Uterus (tissue), 4 donors: Measurements from ENCODE around the gene MAP2. TPM values are rescaled to one million over a fixed set of nuclear protein-coding genes. Genes with fewer than 3 reads are reported as not detected.

Experiments
- DNase-seq, 2 donors: peaks; one replicate each; pipeline ENCODE4 v3.0.0-alpha.2; 2019 to 2020
- H3K27ac ChIP-seq, 2 donors: fragments of 200-600 bp; sonication (generic); 1 replicate in 1 of 2; 2 replicates in 1 of 2; pipeline ENCODE4 v1.5.1; 2016 to 2018
- H3K27me3 ChIP-seq, 2 donors: fragments of 200-600 bp; sonication (generic); one replicate each; pipeline ENCODE4 v1.5.1; 2018 to 2019; ENCODE audit warnings: control low read depth in 1 of 2
- H3K36me3 ChIP-seq, 2 donors: fragments of 200-600 bp; sonication (generic); one replicate each; pipeline ENCODE4 v1.5.1; 2019; ENCODE audit warnings: control low read depth in 1 of 2
- H3K4me1 ChIP-seq, 2 donors: fragments of 200-600 bp; sonication (generic); one replicate each; pipeline ENCODE4 v1.5.1; 2018 to 2019; ENCODE audit warnings: control low read depth in 1 of 2
- H3K4me3 ChIP-seq, 2 donors: fragments of 200-600 bp; sonication (generic); 1 replicate in 1 of 2; 2 replicates in 1 of 2; pipeline ENCODE4 v1.5.1; 2018 to 2019; ENCODE audit warnings: mild to moderate bottlenecking in 1 of 2
- H3K9me3 ChIP-seq, 2 donors: fragments of 200-600 bp; sonication (generic); one replicate each; pipeline ENCODE4 v1.5.1; 2019; ENCODE audit warnings: control low read depth in 1 of 2
- CTCF ChIP-seq, 4 experiments: fragments of 200-600 bp in 2 of 4; fragments of 450-650 bp in 2 of 4; sonication (generic) in 2 of 4; IDR thresholded peaks; one replicate each; pipeline ENCODE4 v1.5.1; 2016 to 2019; ENCODE audit warnings: antibody characterized with exemption in 4 of 4, mild to moderate bottlenecking in 2 of 4, moderate library complexity in 1 of 4
- POLR2A ChIP-seq, 2 donors: fragments of 450-650 bp; IDR thresholded peaks; one replicate each; pipeline ENCODE4 v1.6.1; 2016; ENCODE audit warnings: antibody characterized with exemption in 2 of 2, mild to moderate bottlenecking in 1 of 2, moderate library complexity in 1 of 2
- intact Hi-C: fragments of 100-400 bp; cut with DNase I; formaldehyde crosslinking; loops from one replicate; pipeline ENCODE4 v1.15.1; 2023; ENCODE audit warnings: low total_unique reads
- total RNA-seq, 4 donors: library from RNA; depleted of rRNA in 3 of 4; stranded (reverse); fragments of >200 nt in 3 of 4; gene quantifications; one replicate each; pipeline versions ENCODE4 v1.1.0 to v1.2.4, GENCODE V29; 2014 to 2023
- donor health status: DM: yes; HTN: yes; CAD: no.

Gene MAP2
- total RNA-seq, 4 donors from 2014 or later = 4.7 to 18.7 (median 7.6) TPM

DNA sequence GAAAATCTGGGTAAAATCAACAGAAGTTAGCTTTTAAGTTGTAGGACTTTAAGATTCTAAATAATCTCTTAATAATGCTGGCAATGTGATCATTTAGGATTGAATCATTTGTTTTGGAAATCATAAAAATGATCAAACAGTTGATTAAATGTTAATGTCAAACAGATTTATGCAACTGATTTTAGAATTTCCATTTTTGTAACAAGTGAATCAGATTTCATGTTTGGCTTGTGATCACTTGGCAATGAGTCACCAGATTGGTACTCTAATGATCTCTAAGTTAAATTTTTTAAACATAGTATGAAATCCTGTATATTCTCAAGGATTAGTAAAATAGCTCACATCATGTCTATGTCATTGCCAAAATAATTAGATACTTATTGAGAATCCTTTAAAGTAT is 297.6 kb downstream of the MAP2 start:
- intact Hi-C loops = no loop called here
- Histone ChIP-seq H3K36me3 (no peaks in the 10 kb centered on the region), H3K4me3 (no peak overlapping the region), H3K27me3 (no peaks in the 10 kb centered on the region), H3K27ac (no peak overlapping the region), H3K9me3 (no peaks in the 10 kb centered on the region), H3K4me1 (no peaks in the 10 kb centered on the region)
- DNase-seq = no peak
- TF ChIP-seq CTCF (IDR thresholded peaks at IDR 0.05) (no peak), POLR2A (IDR thresholded peaks at IDR 0.05) (no peak)

DNA sequence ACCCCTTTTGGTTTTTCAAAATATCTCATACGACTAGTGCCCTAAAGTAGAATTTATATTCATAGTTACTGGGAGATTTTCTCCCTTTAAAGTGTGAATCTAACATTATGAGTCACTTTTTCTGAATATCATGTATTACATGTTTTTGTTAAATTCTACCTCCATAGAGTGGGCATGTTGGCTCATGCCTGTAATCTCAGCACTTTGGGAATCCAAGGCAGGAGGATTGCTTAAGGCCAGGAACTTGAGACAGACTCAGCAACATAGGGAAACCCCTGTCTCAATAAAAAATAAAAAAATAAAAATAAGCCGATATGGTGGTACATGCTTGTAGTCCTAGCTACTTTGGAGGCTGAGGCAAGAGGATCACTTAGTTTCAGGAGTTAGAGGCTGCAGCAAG is 302.5 kb downstream of the MAP2 start:
- H3K4me1 ChIP-seq = no peaks in the 10 kb centered on the region
- no peak overlapping the region for H3K27ac ChIP-seq
- H3K36me3 ChIP-seq = no peaks in the 10 kb centered on the region
- H3K27me3 ChIP-seq = no peaks in the 10 kb centered on the region
- no peak for TF ChIP-seq POLR2A (IDR thresholded peaks at IDR 0.05)
- TF ChIP-seq CTCF (IDR thresholded peaks at IDR 0.05) = no peak
- no peak overlapping the region for H3K4me3 ChIP-seq
- intact Hi-C loops = no loop called here
- no peak for DNase-seq
- H3K9me3 ChIP-seq = no peaks in the 10 kb centered on the region

DNA sequence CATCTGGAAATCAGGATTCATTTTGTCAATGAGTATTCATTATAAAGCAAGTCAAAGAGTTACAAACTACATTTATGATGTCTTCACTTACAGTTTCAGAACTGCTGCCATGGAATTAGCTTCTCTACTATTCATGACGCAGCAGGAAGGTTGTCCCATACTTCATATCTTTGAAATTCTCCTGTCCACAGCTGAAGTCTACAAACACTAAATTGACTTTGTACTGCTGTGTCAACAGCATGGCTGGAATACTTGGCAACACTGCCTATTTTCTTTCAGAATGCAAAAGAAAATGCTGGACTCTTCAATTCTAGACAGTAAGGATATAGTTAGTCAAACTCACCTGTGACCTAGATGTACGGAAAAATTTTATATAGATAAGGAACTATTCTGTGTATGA is 303.2 kb downstream of the MAP2 start:
- Histone ChIP-seq H3K4me1 (no peaks in the 10 kb centered on the region), H3K4me3 (no peak overlapping the region), H3K27me3 (no peaks in the 10 kb centered on the region), H3K36me3 (no peaks in the 10 kb centered on the region), H3K9me3 (no peaks in the 10 kb centered on the region), H3K27ac (no peak overlapping the region)
- TF ChIP-seq CTCF (IDR thresholded peaks at IDR 0.05) = no peak
- TF ChIP-seq POLR2A (IDR thresholded peaks at IDR 0.05) = no peak
- no peak for DNase-seq
- intact Hi-C loops = no loop called here

DNA sequence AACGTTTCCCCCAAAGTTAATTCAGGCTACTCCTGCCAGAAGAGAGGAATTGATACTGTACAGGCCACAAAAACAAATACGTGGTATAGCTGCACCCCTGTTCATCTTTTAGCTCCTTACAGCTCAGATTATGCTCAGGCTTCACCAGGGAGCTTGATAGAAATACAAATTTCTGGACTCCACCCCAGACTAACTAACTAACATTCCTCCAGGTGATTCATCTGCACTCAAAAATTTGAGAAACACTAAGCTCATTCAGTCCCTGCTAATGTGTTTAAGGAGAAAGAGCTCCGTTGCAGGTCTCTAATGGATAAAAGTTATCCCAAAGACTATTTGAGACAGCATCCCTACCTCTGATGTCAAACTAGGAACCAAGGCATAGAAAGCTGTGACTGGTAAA is 311.0 kb downstream of the MAP2 start:
- intact Hi-C loops = no loop called here
- no peaks in the 10 kb centered on the region for H3K4me1 ChIP-seq

GRCh38 chr2:209741953-209742352 is 318.1 kb downstream of the MAP2 start:
- Histone ChIP-seq H3K27ac (no peak overlapping the region), H3K4me1 (no peaks in the 10 kb centered on the region), H3K36me3 (no peaks in the 10 kb centered on the region), H3K4me3 (no peak overlapping the region), H3K9me3 (no peaks in the 10 kb centered on the region), H3K27me3 (no peaks in the 10 kb centered on the region)
- no peak for DNase-seq
- TF ChIP-seq POLR2A (IDR thresholded peaks at IDR 0.05) = no peak
- TF ChIP-seq CTCF (IDR thresholded peaks at IDR 0.05) = no peak
- intact Hi-C loops = no loop called here

More for the DNA sequence above, 311.0 kb downstream of the MAP2 start:
- no peak for DNase-seq
- Histone ChIP-seq H3K4me3 (no peak overlapping the region), H3K9me3 (no peaks in the 10 kb centered on the region), H3K27ac (no peak overlapping the region), H3K36me3 (no peaks in the 10 kb centered on the region), H3K27me3 (no peaks in the 10 kb centered on the region)
- no peak for TF ChIP-seq POLR2A (IDR thresholded peaks at IDR 0.05)
- no peak for TF ChIP-seq CTCF (IDR thresholded peaks at IDR 0.05)
